ENCODE data around the gene ADARB2. TPM values are rescaled to one million over a fixed set of nuclear protein-coding genes. Genes with fewer than 3 reads are reported as not detected.

ADARB2 gene
- total and polyA plus RNA-seq, 2 experiments from 2014 or later: 1.6 to 3.1 TPM

DNA sequence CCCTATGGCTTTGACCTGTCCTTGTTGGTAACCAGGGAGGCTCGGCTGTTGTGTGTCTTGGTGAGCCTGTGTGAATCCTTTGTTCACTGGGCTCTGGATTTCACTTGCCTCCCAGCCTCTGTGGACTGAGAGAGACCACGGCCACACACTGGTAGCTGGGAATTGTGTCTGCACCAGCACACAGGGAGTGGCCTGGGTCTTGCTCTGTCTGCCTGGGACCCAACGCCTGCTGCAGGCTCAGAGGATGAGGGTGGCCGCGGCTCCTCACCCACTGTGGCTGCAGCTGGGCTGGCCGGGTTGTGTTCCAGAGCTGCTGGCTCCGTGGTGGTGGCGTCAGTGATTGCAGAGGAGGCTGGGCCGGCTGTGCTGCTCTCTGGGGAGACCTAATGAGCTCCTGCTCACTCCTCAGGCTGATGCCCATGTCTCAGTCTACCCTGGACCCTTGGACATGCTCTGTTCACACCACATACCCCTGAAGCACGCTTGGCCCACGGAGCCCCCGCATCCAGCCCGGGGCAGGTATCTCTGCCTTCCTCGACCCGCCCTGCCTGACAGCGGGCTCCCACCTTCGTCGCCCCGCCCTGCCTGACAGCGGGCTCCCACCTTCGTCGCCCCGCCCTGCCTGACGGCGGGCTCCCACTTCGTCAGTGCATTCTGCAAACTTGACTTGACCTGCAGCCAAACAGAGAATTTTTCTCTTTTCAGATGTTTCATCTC, 328.5 kb downstream of the ADARB2 start:
- Histone ChIP-seq H3K9me3 (ENCODE audit: low read depth) (no peaks in the 10 kb centered on the region), H3K4me1 (ENCODE audit: low read depth) (no peaks in the 10 kb centered on the region), H3K27me3 (no peaks in the 10 kb centered on the region), H3K27ac (no peak overlapping the region), H3K4me3 (no peak overlapping the region), H3K36me3 (no peaks in the 10 kb centered on the region)
- TF ChIP-seq, protein P1, sequence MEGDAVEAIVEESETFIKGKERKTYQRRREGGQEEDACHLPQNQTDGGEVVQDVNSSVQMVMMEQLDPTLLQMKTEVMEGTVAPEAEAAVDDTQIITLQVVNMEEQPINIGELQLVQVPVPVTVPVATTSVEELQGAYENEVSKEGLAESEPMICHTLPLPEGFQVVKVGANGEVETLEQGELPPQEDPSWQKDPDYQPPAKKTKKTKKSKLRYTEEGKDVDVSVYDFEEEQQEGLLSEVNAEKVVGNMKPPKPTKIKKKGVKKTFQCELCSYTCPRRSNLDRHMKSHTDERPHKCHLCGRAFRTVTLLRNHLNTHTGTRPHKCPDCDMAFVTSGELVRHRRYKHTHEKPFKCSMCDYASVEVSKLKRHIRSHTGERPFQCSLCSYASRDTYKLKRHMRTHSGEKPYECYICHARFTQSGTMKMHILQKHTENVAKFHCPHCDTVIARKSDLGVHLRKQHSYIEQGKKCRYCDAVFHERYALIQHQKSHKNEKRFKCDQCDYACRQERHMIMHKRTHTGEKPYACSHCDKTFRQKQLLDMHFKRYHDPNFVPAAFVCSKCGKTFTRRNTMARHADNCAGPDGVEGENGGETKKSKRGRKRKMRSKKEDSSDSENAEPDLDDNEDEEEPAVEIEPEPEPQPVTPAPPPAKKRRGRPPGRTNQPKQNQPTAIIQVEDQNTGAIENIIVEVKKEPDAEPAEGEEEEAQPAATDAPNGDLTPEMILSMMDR (IDR thresholded peaks at IDR 0.05; ENCODE audit: low read depth, low read length): no peak
- DNase-seq (ENCODE audit: low read depth in 1 of 2, low spot score in 1 of 2): no peak

- peaks cover 5% of the 10 kb centered on the region for H3K4me1 ChIP-seq (ENCODE audit: low read depth)
- H3K9me3 ChIP-seq (ENCODE audit: low read depth): no peaks in the 10 kb centered on the region
- DNase-seq (ENCODE audit: low read depth in 1 of 2, low spot score in 1 of 2): no peak
- no peak overlapping the region for H3K4me3 ChIP-seq
- H3K27me3 ChIP-seq: no peaks in the 10 kb centered on the region
- TF ChIP-seq, protein P1 (IDR thresholded peaks at IDR 0.05; ENCODE audit: low read depth, low read length): no peak
- no peaks in the 10 kb centered on the region for H3K36me3 ChIP-seq
- H3K27ac ChIP-seq: no peak overlapping the region
These were observed 330.1 kb downstream of the ADARB2 start for GRCh38 chr10:1406967-1407945.

- Histone ChIP-seq H3K4me1 (ENCODE audit: low read depth) (peaks cover 12% of the 10 kb centered on the region), H3K27me3 (no peaks in the 10 kb centered on the region), H3K27ac (no peak overlapping the region), H3K9me3 (ENCODE audit: low read depth) (no peaks in the 10 kb centered on the region), H3K4me3 (no peak overlapping the region), H3K36me3 (no peaks in the 10 kb centered on the region)
- TF ChIP-seq, protein P1 (IDR thresholded peaks at IDR 0.05; ENCODE audit: low read depth, low read length): no peak
- no peak for DNase-seq (ENCODE audit: low read depth in 1 of 2, low spot score in 1 of 2)
These were observed 331.0 kb downstream of the ADARB2 start for GRCh38 chr10:1406132-1406966.

DNA sequence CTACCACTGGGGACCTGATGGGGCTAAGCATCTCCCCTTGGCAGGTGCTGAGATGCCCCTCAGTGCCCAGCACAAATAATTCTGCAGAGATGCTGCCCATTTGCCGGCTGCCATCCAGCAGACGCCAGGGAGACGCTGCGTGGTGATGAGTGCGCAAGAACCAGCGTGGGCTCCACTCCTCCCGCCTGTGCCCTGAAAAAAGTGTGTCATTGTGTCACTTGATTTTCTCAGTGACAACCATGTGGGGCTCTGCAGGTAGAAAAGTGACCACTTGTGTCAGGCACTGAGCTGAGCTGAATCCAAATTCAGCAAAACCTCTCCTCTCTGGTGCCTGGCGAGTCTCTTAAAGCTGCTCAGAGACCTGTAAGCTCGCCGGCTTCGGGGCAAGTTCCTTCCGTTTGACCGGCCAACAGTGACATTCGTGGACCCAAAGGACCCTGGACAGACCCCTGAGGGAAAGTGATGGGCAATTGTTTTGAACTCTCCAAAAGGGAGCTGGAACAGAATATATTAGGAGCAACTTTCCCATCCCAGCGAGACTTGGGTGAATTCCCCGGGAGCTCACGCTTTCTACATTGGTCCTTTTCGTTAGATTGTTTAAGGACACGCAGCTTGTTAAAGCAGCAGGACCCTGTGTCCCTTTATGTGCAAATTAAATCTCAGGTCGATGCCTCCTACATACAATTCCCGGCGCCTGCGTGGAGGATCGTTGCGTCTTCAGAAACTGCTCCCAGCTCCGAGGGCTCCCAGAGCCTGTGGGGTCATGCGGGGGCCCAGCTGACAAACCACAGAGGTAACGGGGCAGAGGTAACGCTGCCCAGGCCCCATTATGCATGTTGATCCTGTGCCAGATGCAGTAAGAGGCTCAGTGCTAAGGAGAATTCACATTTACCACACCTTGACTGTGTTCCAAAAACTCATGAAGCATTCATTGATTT, 332.7 kb downstream of the ADARB2 start:
- Histone ChIP-seq H3K4me3 (no peak overlapping the region), H3K27ac (no peak overlapping the region), H3K4me1 (ENCODE audit: low read depth) (peaks cover 17% of the 10 kb centered on the region), H3K9me3 (ENCODE audit: low read depth) (no peaks in the 10 kb centered on the region), H3K27me3 (no peaks in the 10 kb centered on the region), H3K36me3 (no peaks in the 10 kb centered on the region)
- TF ChIP-seq, protein P1 (IDR thresholded peaks at IDR 0.05; ENCODE audit: low read depth, low read length): no peak
- DNase-seq (ENCODE audit: low read depth in 1 of 2, low spot score in 1 of 2): no peak
